Thyroid gland (tissue), 4 donors: ENCODE data around the gene ASTL. TPM values are rescaled to one million over a fixed set of nuclear protein-coding genes. Genes with fewer than 3 reads are reported as not detected.

Experiments
- DNase-seq, 2 donors: peaks; one replicate each; pipeline ENCODE4 v3.0.0-alpha.2; 2019
- H3K27ac ChIP-seq, 3 donors: fragments of 200-600 bp; sonication (generic); 1 replicate in 2 of 3; 2 replicates in 1 of 3; pipeline ENCODE4 v1.5.1; 2016 to 2019; ENCODE audit warnings: mild to moderate bottlenecking in 1 of 3, moderate library complexity in 1 of 3
- H3K27me3 ChIP-seq: fragments of 200-600 bp; sonication (generic); one replicate; pipeline ENCODE4 v1.5.1; 2019
- H3K36me3 ChIP-seq, 2 donors: fragments of 200-600 bp; sonication (generic); one replicate each; pipeline ENCODE4 v1.5.1; 2016 to 2019
- H3K4me1 ChIP-seq, 2 donors: fragments of 200-600 bp; sonication (generic); one replicate each; pipeline ENCODE4 v1.5.1; 2017 to 2019
- H3K4me3 ChIP-seq, 3 donors: fragments of 200-600 bp; sonication (generic); replicated peaks in 1 of 3; 1 replicate in 2 of 3; 2 replicates in 1 of 3; pipeline ENCODE4 v1.5.1; 2016; ENCODE audit warnings: mild to moderate bottlenecking in 1 of 3
- H3K9me3 ChIP-seq: fragments of 200-600 bp; sonication (generic); one replicate; pipeline ENCODE4 v1.5.1; 2017
- POLR2A ChIP-seq, 2 donors: fragments of 450-650 bp; IDR thresholded peaks; one replicate each; pipeline ENCODE4 v1.6.1; 2017; ENCODE audit warnings: antibody characterized with exemption in 2 of 2, mild to moderate bottlenecking in 2 of 2, moderate library complexity in 1 of 2
- WGBS, 2 donors: methylation state at CpG; one replicate each; pipeline ENCODE4 v1.1.5; 2017; 5-methylcytosine and 5-hydroxymethylcytosine counted together
- intact Hi-C: fragments of 100-400 bp; cut with DNase I; formaldehyde crosslinking; loops from one replicate; pipeline ENCODE4 v1.15.1; 2023
- total RNA-seq, 4 donors: library from RNA; depleted of rRNA; stranded (reverse); fragments of >200 nt; gene quantifications; one replicate each; pipeline ENCODE4 v1.2.3, GENCODE V29; 2016
- TF ChIP-seq, protein P1 (sequence below), 6 experiments: fragments of 200-600 bp in 3 of 6; fragments of 450-650 bp in 3 of 6; sonication (generic) in 3 of 6; IDR thresholded peaks; one replicate each; pipeline ENCODE4 v1.5.1; 2016 to 2019; ENCODE audit warnings: antibody characterized with exemption in 6 of 6, mild to moderate bottlenecking in 2 of 6, inconsistent platforms in 1 of 6, moderate library complexity in 1 of 6

Gene ASTL
- total RNA-seq, 4 donors from 2014 or later, result not detected

DNA sequence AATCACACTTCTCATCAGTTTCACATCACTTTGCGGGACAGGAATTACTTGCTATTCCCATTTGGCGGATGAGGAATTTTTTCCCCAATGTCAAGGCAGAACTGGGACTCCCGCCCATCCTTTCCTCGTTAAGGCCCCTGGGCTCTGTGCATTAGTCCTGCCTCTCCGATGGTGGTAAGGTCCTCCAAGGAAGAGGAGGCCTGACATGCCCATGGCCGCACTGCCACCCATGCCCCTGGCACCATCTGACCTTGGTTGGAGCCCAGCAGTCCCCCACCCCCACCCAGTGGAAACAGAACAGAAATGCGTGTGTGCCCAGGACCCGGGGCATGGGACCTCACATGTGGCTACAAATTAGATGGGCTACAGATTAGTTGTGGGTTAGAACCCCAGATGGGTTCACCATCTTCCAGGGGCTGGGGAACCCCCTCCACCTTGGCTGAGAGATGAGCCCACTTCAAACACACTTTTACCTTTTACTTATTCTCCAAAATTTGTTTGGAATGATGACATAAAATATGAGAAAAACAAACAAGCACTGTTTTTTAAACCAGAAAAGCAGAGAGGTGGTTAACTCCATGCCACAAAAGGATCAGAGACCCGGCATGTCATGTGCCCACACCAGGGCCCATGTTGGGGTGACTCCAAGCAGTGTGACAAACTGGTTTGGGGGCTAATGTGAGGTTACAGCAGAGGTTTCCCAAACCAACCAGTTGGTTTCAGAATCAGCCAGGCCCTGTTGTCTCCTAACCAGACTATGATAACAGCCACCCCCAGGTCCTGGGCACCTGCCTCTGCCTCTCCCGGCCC is 17.9 kb upstream of the ASTL start:
- WGBS, 2 donors, result 75 to 88% methylated on average over 9 to 10 of the region's 10 CpGs
- H3K27ac ChIP-seq, result no peak overlapping the region

GRCh38 chr2:96154506-96155380 is 16.4 kb upstream of the ASTL start:
- Histone ChIP-seq H3K27me3 (no peaks in the 10 kb centered on the region), H3K36me3 (no peaks in the 10 kb centered on the region), H3K27ac (no peak overlapping the region), H3K9me3 (no peaks in the 10 kb centered on the region), H3K4me3 (no peak overlapping the region), H3K4me1 (peaks cover 5 to 13% of the 10 kb centered on the region in 2 donors)
- WGBS, 2 donors, result 78 to 79% methylated on average over 13 to 14 of the region's 16 CpGs
- DNase-seq, result no peak
- intact Hi-C loops, result no loop called here
- TF ChIP-seq POLR2A (IDR thresholded peaks at IDR 0.05), result no peak
- TF ChIP-seq, protein P1, sequence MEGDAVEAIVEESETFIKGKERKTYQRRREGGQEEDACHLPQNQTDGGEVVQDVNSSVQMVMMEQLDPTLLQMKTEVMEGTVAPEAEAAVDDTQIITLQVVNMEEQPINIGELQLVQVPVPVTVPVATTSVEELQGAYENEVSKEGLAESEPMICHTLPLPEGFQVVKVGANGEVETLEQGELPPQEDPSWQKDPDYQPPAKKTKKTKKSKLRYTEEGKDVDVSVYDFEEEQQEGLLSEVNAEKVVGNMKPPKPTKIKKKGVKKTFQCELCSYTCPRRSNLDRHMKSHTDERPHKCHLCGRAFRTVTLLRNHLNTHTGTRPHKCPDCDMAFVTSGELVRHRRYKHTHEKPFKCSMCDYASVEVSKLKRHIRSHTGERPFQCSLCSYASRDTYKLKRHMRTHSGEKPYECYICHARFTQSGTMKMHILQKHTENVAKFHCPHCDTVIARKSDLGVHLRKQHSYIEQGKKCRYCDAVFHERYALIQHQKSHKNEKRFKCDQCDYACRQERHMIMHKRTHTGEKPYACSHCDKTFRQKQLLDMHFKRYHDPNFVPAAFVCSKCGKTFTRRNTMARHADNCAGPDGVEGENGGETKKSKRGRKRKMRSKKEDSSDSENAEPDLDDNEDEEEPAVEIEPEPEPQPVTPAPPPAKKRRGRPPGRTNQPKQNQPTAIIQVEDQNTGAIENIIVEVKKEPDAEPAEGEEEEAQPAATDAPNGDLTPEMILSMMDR (IDR thresholded peaks at IDR 0.05), result no peak

More for the DNA sequence above, 17.9 kb upstream of the ASTL start:
- intact Hi-C loops, result no loop called here
- Histone ChIP-seq H3K9me3 (no peaks in the 10 kb centered on the region), H3K4me1 (peaks cover 5 to 10% of the 10 kb centered on the region in 2 donors), H3K4me3 (no peak overlapping the region), H3K36me3 (no peaks in the 10 kb centered on the region), H3K27me3 (no peaks in the 10 kb centered on the region)
- DNase-seq, result no peak
- no peak for TF ChIP-seq POLR2A (IDR thresholded peaks at IDR 0.05)
- TF ChIP-seq, protein P1 (IDR thresholded peaks at IDR 0.05), result no peak

GRCh38 chr2:96153991-96154431 is 15.7 kb upstream of the ASTL start:
- DNase-seq, result no peak
- TF ChIP-seq, protein P1 (IDR thresholded peaks at IDR 0.05), result no peak
- no peak for TF ChIP-seq POLR2A (IDR thresholded peaks at IDR 0.05)
- intact Hi-C loops, result no loop called here
- Histone ChIP-seq H3K27ac (no peak overlapping the region), H3K4me3 (no peak overlapping the region), H3K27me3 (no peaks in the 10 kb centered on the region), H3K4me1 (peaks cover 5 to 14% of the 10 kb centered on the region in 2 donors), H3K9me3 (no peaks in the 10 kb centered on the region), H3K36me3 (no peaks in the 10 kb centered on the region)
- 79 to 88% methylated on average over 4 to 7 of the region's 7 CpGs for WGBS, 2 donors

GRCh38 chr2:96153291-96153713 is 15.0 kb upstream of the ASTL start:
- no peak overlapping the region for H3K4me3 ChIP-seq
- H3K36me3 ChIP-seq, result no peaks in the 10 kb centered on the region
- DNase-seq, result no peak
- TF ChIP-seq, protein P1 (IDR thresholded peaks at IDR 0.05), result no peak
- WGBS, 2 donors, result 80 to 91% methylated on average over 6 to 7 of the region's 7 CpGs
- H3K27ac ChIP-seq, result no peak overlapping the region
- H3K4me1 ChIP-seq, result peaks cover 5 to 21% of the 10 kb centered on the region in 2 donors
- H3K9me3 ChIP-seq, result no peaks in the 10 kb centered on the region
- H3K27me3 ChIP-seq, result no peaks in the 10 kb centered on the region
- intact Hi-C loops, result no loop called here
